K562 (cell line): ENCODE results near the gene DCTN2. TPM values are rescaled to one million over a fixed set of nuclear protein-coding genes. Genes with fewer than 3 reads are reported as not detected.

ENCODE experiments used
- ARNT ChIP-seq, 2 experiments: fragments of 450-650 bp; IDR thresholded peaks; 2 replicates each; pipeline ENCODE4 v1.6.1; 2016; ENCODE audit warnings: mild to moderate bottlenecking in 1 of 2
- CHD2 ChIP-seq: IDR thresholded peaks from 2 replicates; pipeline ENCODE4 v1.6.1; 2011; ENCODE audit warnings: low read depth, low read length
- CXXC5 ChIP-seq: fragments of 250-450 bp; sonication (Bioruptor Pico); IDR thresholded peaks from 2 replicates; pipeline ENCODE4 v1.8.0; 2022; ENCODE audit warnings: inconsistent platforms, mild to moderate bottlenecking, moderate library complexity
- ESRRB ChIP-seq: fragments of 250-450 bp; sonication (Bioruptor Pico); IDR thresholded peaks from 2 replicates; pipeline ENCODE4 v1.5.0; 2020; ENCODE audit warnings: mild to moderate bottlenecking, moderate library complexity, borderline replicate concordance
- FOXA1 ChIP-seq: fragments of 450-650 bp; IDR thresholded peaks from 2 replicates; pipeline ENCODE4 v1.6.1; 2016; ENCODE audit warnings: mild to moderate bottlenecking, borderline replicate concordance
- GTF2E2 ChIP-seq: fragments of 200-800 bp; sonication (Bioruptor generic); IDR thresholded peaks from 2 replicates; pipeline ENCODE4 v1.6.1; 2016; ENCODE audit warnings: missing genetic modification characterization, missing compliant biosample characterization
- JUND ChIP-seq, 2 experiments: IDR thresholded peaks; 2 replicates in 1 of 2; 3 replicates in 1 of 2; pipeline ENCODE4 v1.6.1; 2011; ENCODE audit warnings: borderline replicate concordance in 2 of 2, low read depth in 2 of 2, low read length in 2 of 2, improper control_type of control experiment in 1 of 2, missing biosample characterization in 1 of 2, missing genetic modification characterization in 1 of 2, missing genetic modification reagents in 1 of 2
- KLF13 ChIP-seq: fragments of 450-650 bp; IDR thresholded peaks from 2 replicates; pipeline ENCODE4 v1.6.1; 2016; ENCODE audit warnings: missing genetic modification characterization, low read depth, mild to moderate bottlenecking, missing compliant biosample characterization, moderate library complexity, borderline replicate concordance
- NFXL1 ChIP-seq: fragments of 450-650 bp; formaldehyde crosslinking; IDR thresholded peaks from 2 replicates; pipeline ENCODE4 v1.4.0; 2021; ENCODE audit warnings: mild to moderate bottlenecking
- NR4A1 ChIP-seq, 2 experiments: fragments of 250-450 bp in 1 of 2; fragments of 450-650 bp in 1 of 2; sonication (Bioruptor Pico) in 1 of 2; IDR thresholded peaks; 2 replicates each; pipeline versions ENCODE4 v1.4.0 to v1.6.1; 2016 to 2020; ENCODE audit warnings: mild to moderate bottlenecking in 2 of 2, missing compliant biosample characterization in 1 of 2, missing genetic modification characterization in 1 of 2, moderate library complexity in 1 of 2
- PHB2 ChIP-seq: fragments of 450-650 bp; IDR thresholded peaks from 2 replicates; pipeline ENCODE4 v1.6.1; 2017; ENCODE audit warnings: low read depth
- PML ChIP-seq: IDR thresholded peaks from 2 replicates; pipeline ENCODE4 v1.6.1; 2012; ENCODE audit warnings: low read length, inconsistent platforms
- RBM25 ChIP-seq: fragments of 200-400 bp; formaldehyde crosslinking; IDR thresholded peaks from 2 replicates; pipeline ENCODE4 v1.6.1; 2018; ENCODE audit warnings: low read length, low read depth, moderate library complexity; ENCODE audit not compliant: severe bottlenecking
- SIRT6 ChIP-seq: IDR thresholded peaks from one replicate; pipeline ENCODE4 v1.6.1; 2012; ENCODE audit warnings: low read depth, mild to moderate bottlenecking, control low read depth, inconsistent platforms, low read length, moderate library complexity
- SUPT5H ChIP-seq: fragments of 450-650 bp; IDR thresholded peaks from 2 replicates; pipeline ENCODE4 v1.6.1; 2016
- ZFP36 ChIP-seq: fragments of 150-350 bp; IDR thresholded peaks from 2 replicates; pipeline ENCODE4 v1.6.1; 2018; ENCODE audit warnings: low read length, low read depth; ENCODE audit not compliant: partially characterized antibody
- ZNF24 ChIP-seq: fragments of 450-650 bp; IDR thresholded peaks from 2 replicates; pipeline ENCODE4 v1.6.1; 2016
- ZNF347 ChIP-seq: fragments of 450-650 bp; formaldehyde crosslinking; IDR thresholded peaks from 2 replicates; pipeline ENCODE4 v1.4.0; 2020; ENCODE audit warnings: low read depth, mild to moderate bottlenecking, moderate library complexity
- polyA plus RNA-seq, 8 experiments: library from polyadenylated mRNA; depleted of rRNA in 4 of 8; stranded (reverse) in 5 of 8; unstranded in 3 of 8; fragments of >200 nt; fragmentation: Nextera tagmentation in 2 of 8; fragmentation: Illumina TruSeq in 1 of 8; extraction: Ambion mirVana in 2 of 8; extraction: Trizol in 1 of 8; gene quantifications; 2 replicates each; pipeline versions ENCODE4 v1.2.1 to v1.2.3, GENCODE V29; 2011 to 2014; ENCODE audit warnings: inconsistent platforms in 1 of 8, missing spikeins in 1 of 8
- total RNA-seq, 7 experiments: library from RNA; depleted of rRNA in 6 of 7; stranded (reverse); fragments of >200 nt in 6 of 7; fragmentation: Illumina TruSeq in 2 of 7; extraction: Trizol in 2 of 7; gene quantifications; 2 replicates each; pipeline versions ENCODE4 v1.2.1 to v1.2.3, GENCODE V29; 2011 to 2021; ENCODE audit warnings: low replicate concordance in 1 of 7
- TF ChIP-seq, protein P1 (sequence below): fragments of 450-650 bp; IDR thresholded peaks from one replicate; pipeline ENCODE4 v1.6.1; 2018; ENCODE audit warnings: mild to moderate bottlenecking, moderate library complexity; ENCODE audit not compliant: partially characterized antibody
- TF ChIP-seq, protein P2 (sequence below): sonication (generic); formaldehyde crosslinking; IDR thresholded peaks from 2 replicates; pipeline ENCODE4 v1.8.0; 2022; ENCODE audit warnings: missing genetic modification reagents, mild to moderate bottlenecking, borderline replicate concordance
- TF ChIP-seq, protein P3 (sequence below): fragments of 450-650 bp; IDR thresholded peaks from 2 replicates; pipeline ENCODE4 v1.6.1; 2017; ENCODE audit warnings: antibody characterized with exemption
- TF ChIP-seq, protein P4 (sequence below): fragments of 450-650 bp; IDR thresholded peaks from 2 replicates; pipeline ENCODE4 v1.6.1; 2016; ENCODE audit warnings: antibody characterized with exemption
- TF ChIP-seq, protein P5 (sequence below): fragments of 450-650 bp; formaldehyde crosslinking; IDR thresholded peaks from 2 replicates; pipeline ENCODE4 v1.4.0; 2022; ENCODE audit warnings: missing genetic modification characterization

Gene DCTN2
- total and polyA plus RNA-seq, 9 of the 15 experiments (the other 6 are each of a cell fraction or from before 2014, with no cell fraction given) = 43.6 to 270 (median 125) TPM

DNA sequence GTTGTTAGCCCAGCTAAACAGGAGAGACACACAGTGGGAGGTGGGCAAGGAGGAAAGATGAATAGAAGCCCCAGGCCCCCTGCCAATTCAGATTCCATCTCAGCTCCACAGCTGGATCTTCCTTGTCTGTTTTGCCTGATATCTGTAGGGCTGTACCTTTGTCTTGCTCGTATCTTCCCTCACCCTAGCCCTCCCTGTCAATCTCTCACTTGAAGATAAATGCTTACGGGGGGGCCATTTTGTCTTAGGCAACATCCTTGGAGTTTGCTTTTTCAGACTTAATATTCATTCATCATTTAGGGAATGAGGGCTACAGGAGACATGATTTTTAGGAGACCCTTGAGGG lies 5.3 kb upstream of the DCTN2 start (continued):
- TF ChIP-seq, protein P1, sequence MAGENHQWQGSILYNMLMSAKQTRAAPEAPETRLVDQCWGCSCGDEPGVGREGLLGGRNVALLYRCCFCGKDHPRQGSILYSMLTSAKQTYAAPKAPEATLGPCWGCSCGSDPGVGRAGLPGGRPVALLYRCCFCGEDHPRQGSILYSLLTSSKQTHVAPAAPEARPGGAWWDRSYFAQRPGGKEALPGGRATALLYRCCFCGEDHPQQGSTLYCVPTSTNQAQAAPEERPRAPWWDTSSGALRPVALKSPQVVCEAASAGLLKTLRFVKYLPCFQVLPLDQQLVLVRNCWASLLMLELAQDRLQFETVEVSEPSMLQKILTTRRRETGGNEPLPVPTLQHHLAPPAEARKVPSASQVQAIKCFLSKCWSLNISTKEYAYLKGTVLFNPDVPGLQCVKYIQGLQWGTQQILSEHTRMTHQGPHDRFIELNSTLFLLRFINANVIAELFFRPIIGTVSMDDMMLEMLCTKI = no peak
- TF ChIP-seq, protein P2, sequence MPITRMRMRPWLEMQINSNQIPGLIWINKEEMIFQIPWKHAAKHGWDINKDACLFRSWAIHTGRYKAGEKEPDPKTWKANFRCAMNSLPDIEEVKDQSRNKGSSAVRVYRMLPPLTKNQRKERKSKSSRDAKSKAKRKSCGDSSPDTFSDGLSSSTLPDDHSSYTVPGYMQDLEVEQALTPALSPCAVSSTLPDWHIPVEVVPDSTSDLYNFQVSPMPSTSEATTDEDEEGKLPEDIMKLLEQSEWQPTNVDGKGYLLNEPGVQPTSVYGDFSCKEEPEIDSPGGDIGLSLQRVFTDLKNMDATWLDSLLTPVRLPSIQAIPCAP (CRISPR knock-in tag) = no peak
- TF ChIP-seq NR4A1 (CRISPR knock-in tag; IDR thresholded peaks at IDR 0.05) (no peak), NR4A1 (tag; IDR thresholded peaks at IDR 0.05) (no peak), KLF13 (tag) (no peak), NFXL1 (CRISPR knock-in tag) (no peak), ESRRB (no peak), CXXC5 (peak; percentile 57), JUND (IDR thresholded peaks at IDR 0.05; ENCODE audit: borderline replicate concordance, low read depth, low read length) (0 out of 2 replicates have a peak, but pooled peaks have one; percentile 42), JUND (tag; IDR thresholded peaks at IDR 0.05; ENCODE audit: borderline replicate concordance, low read depth, low read length) (peak; percentile 17; the same call in 1 of the 3 replicates), ARNT (IDR thresholded peaks at IDR 0.05) (peak in 1 of 2 experiments; percentile 73; a peak in 2 of 4 replicates), SIRT6 (no peak), GTF2E2 (no peak), CHD2 (no peak), PML (peak; percentile 94), FOXA1 (no peak), ZNF347 (CRISPR knock-in tag) (no peak), ZFP36 (peak; percentile 13), ZNF24 (no peak), PHB2 (peak; percentile 70; the same call in 1 of the 2 replicates), SUPT5H (no peak), RBM25 (no peak)
- TF ChIP-seq, protein P3, sequence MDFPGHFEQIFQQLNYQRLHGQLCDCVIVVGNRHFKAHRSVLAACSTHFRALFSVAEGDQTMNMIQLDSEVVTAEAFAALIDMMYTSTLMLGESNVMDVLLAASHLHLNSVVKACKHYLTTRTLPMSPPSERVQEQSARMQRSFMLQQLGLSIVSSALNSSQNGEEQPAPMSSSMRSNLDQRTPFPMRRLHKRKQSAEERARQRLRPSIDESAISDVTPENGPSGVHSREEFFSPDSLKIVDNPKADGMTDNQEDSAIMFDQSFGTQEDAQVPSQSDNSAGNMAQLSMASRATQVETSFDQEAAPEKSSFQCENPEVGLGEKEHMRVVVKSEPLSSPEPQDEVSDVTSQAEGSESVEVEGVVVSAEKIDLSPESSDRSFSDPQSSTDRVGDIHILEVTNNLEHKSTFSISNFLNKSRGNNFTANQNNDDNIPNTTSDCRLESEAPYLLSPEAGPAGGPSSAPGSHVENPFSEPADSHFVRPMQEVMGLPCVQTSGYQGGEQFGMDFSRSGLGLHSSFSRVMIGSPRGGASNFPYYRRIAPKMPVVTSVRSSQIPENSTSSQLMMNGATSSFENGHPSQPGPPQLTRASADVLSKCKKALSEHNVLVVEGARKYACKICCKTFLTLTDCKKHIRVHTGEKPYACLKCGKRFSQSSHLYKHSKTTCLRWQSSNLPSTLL = no peak
- TF ChIP-seq, protein P4, sequence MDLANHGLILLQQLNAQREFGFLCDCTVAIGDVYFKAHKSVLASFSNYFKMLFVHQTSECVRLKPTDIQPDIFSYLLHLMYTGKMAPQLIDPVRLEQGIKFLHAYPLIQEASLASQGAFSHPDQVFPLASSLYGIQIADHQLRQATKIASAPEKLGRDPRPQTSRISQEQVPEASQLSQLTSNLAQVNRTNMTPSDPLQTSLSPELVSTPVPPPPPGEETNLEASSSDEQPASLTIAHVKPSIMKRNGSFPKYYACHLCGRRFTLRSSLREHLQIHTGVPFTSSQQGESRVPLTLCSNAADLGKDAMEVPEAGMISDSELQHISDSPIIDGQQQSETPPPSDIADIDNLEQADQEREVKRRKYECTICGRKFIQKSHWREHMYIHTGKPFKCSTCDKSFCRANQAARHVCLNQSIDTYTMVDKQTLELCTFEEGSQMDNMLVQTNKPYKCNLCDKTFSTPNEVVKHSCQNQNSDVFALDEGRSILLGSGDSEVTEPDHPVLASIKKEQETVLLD = no peak; the same call in 1 of the 2 replicates
- TF ChIP-seq, protein P5, sequence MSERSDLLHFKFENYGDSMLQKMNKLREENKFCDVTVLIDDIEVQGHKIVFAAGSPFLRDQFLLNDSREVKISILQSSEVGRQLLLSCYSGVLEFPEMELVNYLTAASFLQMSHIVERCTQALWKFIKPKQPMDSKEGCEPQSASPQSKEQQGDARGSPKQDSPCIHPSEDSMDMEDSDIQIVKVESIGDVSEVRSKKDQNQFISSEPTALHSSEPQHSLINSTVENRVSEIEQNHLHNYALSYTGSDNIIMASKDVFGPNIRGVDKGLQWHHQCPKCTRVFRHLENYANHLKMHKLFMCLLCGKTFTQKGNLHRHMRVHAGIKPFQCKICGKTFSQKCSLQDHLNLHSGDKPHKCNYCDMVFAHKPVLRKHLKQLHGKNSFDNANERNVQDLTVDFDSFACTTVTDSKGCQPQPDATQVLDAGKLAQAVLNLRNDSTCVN (CRISPR knock-in tag) = no peak
